GM12891 (cell line): ENCODE measurements around the gene SERPINB1.
"Not testable (repeated sequence)": the region's sequence is repeated elsewhere in the genome, so short reads cannot be mapped to it uniquely, and the experiment has no call there.

Experiments used
- DNase-seq: peaks from one replicate; pipeline ENCODE4 v3.0.0; 2011; ENCODE audit warnings: low spot score; ENCODE audit not compliant: insufficient read length
- FAIRE-seq: peaks from 2 replicates; lab custom pipeline; 2011; peaks lifted over from hg19 to GRCh38; lab: Jason Lieb, UNC
- PAX5 ChIP-seq: IDR thresholded peaks from 2 replicates; pipeline ENCODE4 v1.6.1; 2011; ENCODE audit warnings: low read length, moderate library complexity, mild to moderate bottlenecking; ENCODE audit not compliant: insufficient read depth, severe bottlenecking
- POLR2A ChIP-seq: IDR thresholded peaks from 2 replicates; pipeline ENCODE4 v1.6.1; 2011; ENCODE audit warnings: low read depth, low read length, control low read depth
- POLR2AphosphoS5 ChIP-seq: IDR thresholded peaks from 2 replicates; pipeline ENCODE4 v1.6.1; 2011; ENCODE audit warnings: low read depth, low read length, control low read depth
- POU2F2 ChIP-seq: IDR thresholded peaks from 2 replicates; pipeline ENCODE4 v1.6.1; 2011; ENCODE audit warnings: low read depth, mild to moderate bottlenecking, control low read depth, low read length, moderate library complexity
- SPI1 ChIP-seq: IDR thresholded peaks from 2 replicates; pipeline ENCODE4 v1.6.1; 2011; ENCODE audit warnings: low read depth, low read length, control low read depth
- TAF1 ChIP-seq: IDR thresholded peaks from 2 replicates; pipeline ENCODE4 v1.6.1; 2011; ENCODE audit warnings: low read depth, low read length, control low read depth

Gene SERPINB1

GRCh38 chr6:2859185-2859700 is 17.6 kb upstream of the SERPINB1 start:
- FAIRE-seq: no peak
- TF ChIP-seq POU2F2 (no peak), POLR2A (no peak), SPI1 (no peak), TAF1 (no peak), POLR2AphosphoS5 (no peak), PAX5 (no peak)
- no peak for DNase-seq

DNA sequence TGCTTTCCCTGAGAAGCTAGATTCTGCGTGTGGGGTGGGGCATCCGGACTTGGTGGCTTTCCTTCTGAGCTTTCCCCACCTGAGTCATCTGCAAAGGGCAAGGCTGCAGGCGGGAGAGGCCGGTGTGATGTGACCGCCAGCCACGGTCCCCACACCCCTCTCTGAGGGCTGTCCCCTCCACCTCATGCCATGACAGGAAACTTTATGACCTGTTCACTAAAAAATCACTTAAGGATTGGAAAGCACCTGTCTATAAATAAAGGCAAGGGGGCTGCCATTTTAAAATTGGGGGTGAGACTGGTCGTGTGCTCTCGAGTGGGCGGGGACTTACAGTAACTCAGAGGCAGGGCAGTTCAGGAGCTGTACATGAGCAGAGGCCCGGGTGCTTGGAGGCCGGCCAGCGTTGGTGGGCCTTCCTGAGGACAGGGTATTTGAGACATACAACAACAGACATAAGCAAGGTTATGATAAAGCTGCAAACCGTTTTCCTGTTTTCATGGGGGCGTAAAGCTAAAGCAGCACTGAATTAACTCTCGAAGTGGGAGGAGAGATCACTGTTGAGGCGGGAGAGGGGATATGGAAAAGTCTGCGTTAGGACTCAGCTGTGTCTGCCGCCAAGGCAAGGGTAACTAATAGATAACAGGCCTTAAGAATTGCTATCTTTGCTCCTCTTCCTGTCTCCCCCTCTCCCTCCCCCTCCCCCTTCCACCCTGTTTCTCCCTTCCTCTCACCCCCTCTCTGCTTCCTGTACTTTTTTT is 16.1 kb upstream of the SERPINB1 start:
- peak; percentile 69 for FAIRE-seq

DNA sequence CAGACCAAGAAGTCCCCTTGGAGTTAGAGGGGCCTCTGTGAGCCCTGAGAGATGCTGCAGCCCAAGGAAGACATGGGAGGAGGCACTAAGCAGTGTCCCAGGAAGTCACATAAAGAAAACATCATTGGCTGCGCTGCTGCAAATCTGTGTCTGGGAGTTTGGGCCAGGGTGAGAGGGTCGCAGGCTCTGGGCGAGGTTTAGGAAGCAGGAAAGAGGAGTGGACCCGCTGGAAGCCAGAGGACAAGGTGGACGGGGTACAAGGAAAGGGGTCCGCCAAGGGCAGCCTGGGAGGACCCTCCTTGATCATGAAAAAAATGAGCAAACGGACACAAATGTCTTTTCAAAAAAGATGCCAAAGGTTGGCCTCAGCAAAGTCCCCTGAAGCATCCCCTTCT is 15.5 kb upstream of the SERPINB1 start:
- no peak for TF ChIP-seq POLR2A
- no peak for TF ChIP-seq TAF1
- no peak for TF ChIP-seq POLR2AphosphoS5
- no peak for TF ChIP-seq PAX5
- no peak for TF ChIP-seq SPI1
- TF ChIP-seq POU2F2: no peak

More for the DNA sequence above, 16.1 kb upstream of the SERPINB1 start:
- peak; percentile 57; the same call in 1 of the 2 replicates for TF ChIP-seq TAF1
- peak; percentile 60; the same call in 1 of the 2 replicates for TF ChIP-seq POLR2A
- TF ChIP-seq POU2F2: 0 out of 2 replicates have a peak, but pooled peaks have one; percentile 55
- TF ChIP-seq POLR2AphosphoS5: peak; percentile 62; the same call in 1 of the 2 replicates
- no peak for TF ChIP-seq SPI1
- TF ChIP-seq PAX5: no peak
- no peak for DNase-seq

DNA sequence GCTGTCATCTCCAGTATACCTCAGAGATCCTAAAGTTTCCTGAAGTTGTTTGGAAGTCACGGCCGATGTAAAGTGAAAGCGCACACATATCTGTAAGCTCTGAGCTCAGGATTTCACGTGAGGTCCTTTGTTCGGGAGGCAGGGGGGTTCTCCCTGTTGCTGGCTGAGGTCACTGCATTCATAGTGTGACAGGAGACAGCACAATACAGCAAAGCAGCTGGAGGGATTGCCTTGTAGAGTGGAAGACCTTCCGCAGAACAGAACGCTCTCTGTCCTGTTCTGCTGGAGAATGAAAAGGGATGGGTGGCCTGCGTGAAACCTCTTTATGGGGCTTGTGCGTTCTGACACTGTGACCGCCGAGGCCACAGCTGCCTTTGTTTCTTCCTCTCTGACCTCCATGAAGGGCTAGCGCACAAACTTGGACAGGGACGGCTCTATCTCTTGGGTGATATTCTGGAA is 13.4 kb upstream of the SERPINB1 start:
- DNase-seq (no peak), FAIRE-seq (no peak)

More for the DNA sequence above, 15.5 kb upstream of the SERPINB1 start:
- FAIRE-seq: no peak
- DNase-seq: no peak

DNA sequence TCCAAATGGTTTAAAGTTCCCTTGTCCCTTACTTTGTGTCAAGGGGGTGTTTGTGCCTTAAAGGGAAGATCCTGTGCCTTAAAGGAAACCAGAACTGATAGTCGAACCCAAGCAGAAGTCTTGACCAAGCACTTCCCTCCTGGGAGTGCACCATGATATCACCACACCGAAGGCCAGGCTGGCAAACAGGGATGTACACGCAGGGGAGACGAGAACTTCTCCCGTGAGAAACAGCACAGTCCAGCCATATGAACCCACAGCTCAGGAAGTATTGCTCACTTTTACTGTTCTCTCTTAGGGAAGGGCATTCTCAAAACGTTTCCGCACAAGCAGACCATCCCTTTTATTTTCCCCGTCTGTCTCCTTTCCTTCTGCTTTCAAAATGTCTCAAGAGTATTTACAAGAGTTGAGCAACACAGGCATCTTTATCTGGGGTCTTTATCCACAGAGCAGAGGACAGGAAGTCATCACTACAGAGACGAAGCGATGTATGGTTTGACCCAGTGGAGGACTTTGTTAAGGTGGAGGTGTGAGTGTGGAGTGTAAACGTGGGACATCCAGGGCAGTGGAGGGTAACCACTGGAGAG is 12.8 kb upstream of the SERPINB1 start:
- FAIRE-seq: no peak
- no peak for DNase-seq
- no peak for TF ChIP-seq POU2F2
- TF ChIP-seq SPI1: peak; percentile 56
- no peak for TF ChIP-seq TAF1
- no peak for TF ChIP-seq POLR2AphosphoS5
- TF ChIP-seq PAX5: no peak

More for the DNA sequence above, 13.4 kb upstream of the SERPINB1 start:
- no peak for TF ChIP-seq SPI1
- TF ChIP-seq POU2F2: no peak
- TF ChIP-seq TAF1: no peak
- no peak for TF ChIP-seq POLR2AphosphoS5
- no peak for TF ChIP-seq POLR2A
- TF ChIP-seq PAX5: no peak

- no peak for DNase-seq
- no peak for FAIRE-seq
- TF ChIP-seq SPI1 (peak; percentile 93), POU2F2 (no peak)
These were observed 12.2 kb upstream of the SERPINB1 start for GRCh38 chr6:2853769-2854395.

- FAIRE-seq, DNase-seq: not testable (repeated sequence)
These were observed 11.7 kb upstream of the SERPINB1 start for GRCh38 chr6:2853378-2853768.

DNA sequence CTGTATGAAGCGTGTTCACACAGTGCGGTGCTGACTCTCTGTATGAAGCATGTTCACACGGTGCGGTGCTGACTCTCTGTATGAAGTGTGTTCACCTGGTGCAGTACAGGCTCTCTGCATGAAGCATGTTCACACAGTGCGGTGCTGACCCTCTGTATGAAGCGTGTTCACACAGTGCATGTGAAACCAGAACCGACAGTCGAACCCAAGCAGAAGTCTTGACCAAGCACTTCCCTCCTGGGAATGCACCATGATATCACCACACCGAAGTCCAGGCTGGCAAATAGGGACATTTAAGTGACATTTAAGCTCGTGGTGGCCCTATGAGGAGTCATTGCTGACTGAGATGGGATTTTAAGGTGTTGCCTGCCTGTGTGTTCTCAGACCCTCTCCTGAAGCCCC is 11.3 kb upstream of the SERPINB1 start:
- FAIRE-seq (no peak), DNase-seq (no peak)

DNA sequence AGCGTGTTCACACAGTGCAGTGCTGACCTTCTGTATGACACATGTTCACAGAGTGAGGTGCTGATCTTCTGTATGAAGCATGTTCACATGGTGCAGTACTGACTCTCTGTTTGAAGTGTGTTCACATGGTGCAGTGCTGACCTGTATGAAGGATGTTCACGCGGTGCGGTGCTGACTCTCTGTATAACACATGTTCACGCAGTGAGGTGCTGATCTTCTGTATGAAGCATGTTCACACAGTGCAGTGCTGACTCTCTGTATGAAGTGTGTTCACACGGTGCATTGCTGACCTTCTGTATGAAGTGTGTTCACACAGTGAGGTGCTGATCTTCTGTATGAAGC is 10.8 kb upstream of the SERPINB1 start:
- TF ChIP-seq PAX5 (no peak), SPI1 (no peak), POLR2AphosphoS5 (no peak), TAF1 (no peak), POLR2A (no peak), POU2F2 (no peak)
- no peak for DNase-seq
- peak; percentile 33 for FAIRE-seq

More for the DNA sequence above, 11.3 kb upstream of the SERPINB1 start:
- no peak; the same call in 1 of the 2 replicates for TF ChIP-seq SPI1
- no peak for TF ChIP-seq TAF1
- TF ChIP-seq POLR2A: no peak
- no peak for TF ChIP-seq PAX5
- TF ChIP-seq POLR2AphosphoS5: no peak
- no peak for TF ChIP-seq POU2F2
